OCI-LY7 (cell line): ENCODE measurements around the gene PTPRU.

Experiments
- CTCF ChIP-seq: fragments of 200-600 bp; sonication (generic); conservative IDR thresholded peaks from 2 replicates; pipeline ENCODE4 v1.5.1; 2014; ENCODE audit warnings: mild to moderate bottlenecking, antibody characterized with exemption, low read length, moderate library complexity, mixed read lengths
- EZH2phosphoT487 ChIP-seq: fragments of 200-600 bp; sonication (generic); IDR thresholded peaks from 2 replicates; pipeline ENCODE4 v1.6.1; 2018; ENCODE audit warnings: low read depth, borderline replicate concordance, mild to moderate bottlenecking, mixed run types, antibody characterized with exemption, low read length, moderate library complexity, mixed read lengths

GRCh38 chr1:29309621-29310020 is 73.3 kb downstream of the PTPRU start:
- TF ChIP-seq CTCF (no peak), EZH2phosphoT487 (no peak)
